ENCODE data around the gene BNC1.

GRCh38 chr15:83219026-83219425, 65.4 kb downstream of the BNC1 start:
- no peak for TF ChIP-seq EZH2 (IDR thresholded peaks at IDR 0.05; ENCODE audit: insufficient read depth, poor library complexity, severe bottlenecking)
- no peak for TF ChIP-seq EZH2phosphoT487 (IDR thresholded peaks at IDR 0.05; ENCODE audit: insufficient read depth, low read depth)
